Parathyroid adenoma (tissue), 2 donors: ENCODE results near the gene PRR7.
A peak's percentile ranks its signal among the peaks of the same experiment; 100 is the strongest.

ENCODE experiments used
- H2AFZ ChIP-seq: fragments of 300-600 bp; sonication (generic); one replicate; pipeline ENCODE4 v1.7.0; 2017; ENCODE audit warnings: antibody characterized with exemption, mild to moderate bottlenecking
- H3K27ac ChIP-seq: fragments of 300-600 bp; sonication (generic); one replicate; pipeline ENCODE4 v1.7.0; 2017
- H3K27me3 ChIP-seq: fragments of 300-600 bp; sonication (generic); one replicate; pipeline ENCODE4 v1.7.0; 2017; ENCODE audit warnings: low read length; ENCODE audit not compliant: control insufficient read depth, insufficient read depth
- H3K36me3 ChIP-seq: fragments of 300-600 bp; sonication (generic); one replicate; pipeline ENCODE4 v1.7.0; 2017; ENCODE audit warnings: low read length; ENCODE audit not compliant: control insufficient read depth, insufficient read depth
- H3K4me1 ChIP-seq: fragments of 300-600 bp; sonication (generic); one replicate; pipeline ENCODE4 v1.7.0; 2017; ENCODE audit warnings: control low read depth
- H3K4me2 ChIP-seq: fragments of 300-600 bp; sonication (generic); one replicate; pipeline ENCODE4 v1.7.0; 2017; ENCODE audit warnings: low read length
- H3K4me3 ChIP-seq: fragments of 300-600 bp; sonication (generic); one replicate; pipeline ENCODE4 v1.7.0; 2017; ENCODE audit warnings: low read depth, low read length
- H3K79me2 ChIP-seq: fragments of 300-600 bp; sonication (generic); one replicate; pipeline ENCODE4 v1.7.0; 2017; ENCODE audit warnings: control low read depth
- H3K9ac ChIP-seq: fragments of 300-600 bp; sonication (generic); one replicate; pipeline ENCODE4 v1.7.0; 2017; ENCODE audit warnings: mild to moderate bottlenecking
- H3K9me3 ChIP-seq: fragments of 300-600 bp; sonication (generic); one replicate; pipeline ENCODE4 v1.7.0; 2017; ENCODE audit warnings: low read length; ENCODE audit not compliant: control insufficient read depth
- TF ChIP-seq, protein P1 (sequence below): fragments of 300-600 bp; sonication (generic); IDR thresholded peaks from one replicate; pipeline ENCODE4 v1.7.0; 2017; ENCODE audit warnings: antibody characterized with exemption, mild to moderate bottlenecking
- donor health status: primary hyperparathyroidism.

The PRR7 gene

DNA sequence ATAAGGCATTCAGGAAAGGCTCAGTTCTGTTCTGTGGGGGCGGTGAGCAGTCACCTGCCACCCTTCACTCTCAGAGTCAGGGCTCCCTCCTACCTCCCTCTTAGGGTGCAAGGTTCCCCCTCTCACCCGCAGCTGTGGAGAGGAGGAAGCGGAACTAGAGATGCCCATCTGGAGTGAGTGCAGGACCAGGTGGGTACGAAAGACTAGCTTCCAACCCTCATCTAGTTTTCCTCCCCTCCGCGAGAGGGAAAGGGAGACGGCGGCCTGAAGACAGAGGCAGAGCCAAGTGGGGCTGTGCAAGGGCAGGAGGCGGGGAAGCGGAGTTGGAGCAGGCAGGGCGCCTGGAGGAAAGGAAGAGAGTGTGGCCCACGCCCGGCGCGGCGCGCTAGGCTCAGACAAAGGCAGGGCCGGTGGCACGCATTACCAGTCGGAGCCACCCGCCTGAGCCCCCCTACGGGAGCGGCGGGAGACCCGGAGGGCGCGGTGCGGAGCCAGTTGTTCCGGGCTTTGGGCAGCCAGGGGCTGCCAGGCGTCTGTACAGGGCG lies 7.3 kb downstream of the PRR7 start:
- H3K27ac ChIP-seq = peak overlapping the region; percentile 9
- peaks cover 8% of the 10 kb centered on the region for H3K4me1 ChIP-seq
- TF ChIP-seq, protein P1, sequence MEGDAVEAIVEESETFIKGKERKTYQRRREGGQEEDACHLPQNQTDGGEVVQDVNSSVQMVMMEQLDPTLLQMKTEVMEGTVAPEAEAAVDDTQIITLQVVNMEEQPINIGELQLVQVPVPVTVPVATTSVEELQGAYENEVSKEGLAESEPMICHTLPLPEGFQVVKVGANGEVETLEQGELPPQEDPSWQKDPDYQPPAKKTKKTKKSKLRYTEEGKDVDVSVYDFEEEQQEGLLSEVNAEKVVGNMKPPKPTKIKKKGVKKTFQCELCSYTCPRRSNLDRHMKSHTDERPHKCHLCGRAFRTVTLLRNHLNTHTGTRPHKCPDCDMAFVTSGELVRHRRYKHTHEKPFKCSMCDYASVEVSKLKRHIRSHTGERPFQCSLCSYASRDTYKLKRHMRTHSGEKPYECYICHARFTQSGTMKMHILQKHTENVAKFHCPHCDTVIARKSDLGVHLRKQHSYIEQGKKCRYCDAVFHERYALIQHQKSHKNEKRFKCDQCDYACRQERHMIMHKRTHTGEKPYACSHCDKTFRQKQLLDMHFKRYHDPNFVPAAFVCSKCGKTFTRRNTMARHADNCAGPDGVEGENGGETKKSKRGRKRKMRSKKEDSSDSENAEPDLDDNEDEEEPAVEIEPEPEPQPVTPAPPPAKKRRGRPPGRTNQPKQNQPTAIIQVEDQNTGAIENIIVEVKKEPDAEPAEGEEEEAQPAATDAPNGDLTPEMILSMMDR = no peak
- no peak overlapping the region for H3K4me3 ChIP-seq
- peak overlapping the region; percentile 96 for H3K4me2 ChIP-seq
- H3K9ac ChIP-seq = no peak overlapping the region
- H3K36me3 ChIP-seq = no peaks in the 10 kb centered on the region
- H2AFZ ChIP-seq = peak overlapping the region; percentile 63
- no peaks in the 10 kb centered on the region for H3K9me3 ChIP-seq
- H3K79me2 ChIP-seq = no peaks in the 10 kb centered on the region
- peaks cover 4% of the 10 kb centered on the region for H3K27me3 ChIP-seq

DNA sequence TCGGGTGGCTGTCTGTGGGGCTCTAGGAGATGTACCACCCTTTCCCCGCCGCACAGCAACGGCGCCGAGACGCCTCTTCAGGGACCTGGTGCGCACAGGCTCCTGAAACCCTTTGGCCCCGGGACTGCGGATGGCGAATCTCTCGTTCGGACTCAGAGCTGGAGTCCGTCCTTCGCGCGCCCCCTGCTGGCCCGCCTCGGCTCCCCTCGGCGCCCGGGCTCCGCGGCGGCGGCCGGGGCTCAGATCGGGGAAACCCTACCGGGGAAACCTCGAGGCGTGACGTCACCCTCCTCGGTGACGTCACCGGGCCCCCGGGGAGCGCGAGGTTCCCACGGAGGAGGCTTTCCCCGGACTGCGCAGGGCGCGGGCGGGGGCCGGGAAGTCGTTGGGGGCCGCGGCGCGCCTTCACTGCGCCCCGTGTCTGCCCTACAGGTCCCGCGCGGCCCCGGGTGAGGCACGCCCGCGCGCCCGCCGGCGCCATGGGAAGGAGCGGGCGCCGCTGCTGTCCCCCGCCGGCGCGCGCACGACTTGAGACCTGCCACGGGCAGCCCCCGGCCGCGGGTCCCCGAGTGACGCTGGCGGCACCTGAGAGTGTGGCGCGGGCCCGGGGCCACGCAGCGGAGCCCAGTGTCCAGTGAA lies 7.9 kb downstream of the PRR7 start:
- peak overlapping the region; percentile 76 for H3K27ac ChIP-seq
- H3K4me1 ChIP-seq = peaks cover 8% of the 10 kb centered on the region

GRCh38 chr5:177455036-177455660 lies 8.5 kb downstream of the PRR7 start:
- Histone ChIP-seq H3K4me3 (peak overlapping the region; percentile 60), H3K27ac (peak overlapping the region; percentile 76)

More for the DNA sequence above, 7.9 kb downstream of the PRR7 start:
- Histone ChIP-seq H3K27me3 (peaks cover 4% of the 10 kb centered on the region), H3K36me3 (no peaks in the 10 kb centered on the region), H2AFZ (peak overlapping the region; percentile 63), H3K9me3 (no peaks in the 10 kb centered on the region), H3K9ac (no peak overlapping the region), H3K4me3 (peak overlapping the region; percentile 60), H3K4me2 (peak overlapping the region; percentile 96), H3K79me2 (no peaks in the 10 kb centered on the region)
- TF ChIP-seq, protein P1 = peak; percentile 98

GRCh38 chr5:177455661-177456590 lies 9.3 kb downstream of the PRR7 start:
- H3K27ac ChIP-seq = peak overlapping the region; percentile 76
- H3K4me1 ChIP-seq = peaks cover 8% of the 10 kb centered on the region
- peak overlapping the region; percentile 60 for H3K4me3 ChIP-seq
- H3K27me3 ChIP-seq = peaks cover 4% of the 10 kb centered on the region
- TF ChIP-seq, protein P1 = peak; percentile 90
- H2AFZ ChIP-seq = peak overlapping the region; percentile 63
- H3K9me3 ChIP-seq = no peaks in the 10 kb centered on the region
- no peak overlapping the region for H3K9ac ChIP-seq
- H3K36me3 ChIP-seq = no peaks in the 10 kb centered on the region
- H3K79me2 ChIP-seq = no peaks in the 10 kb centered on the region
- peak overlapping the region; percentile 96 for H3K4me2 ChIP-seq

More at GRCh38 chr5:177455036-177455660, 8.5 kb downstream of the PRR7 start:
- H3K36me3 ChIP-seq = no peaks in the 10 kb centered on the region
- H3K4me2 ChIP-seq = peak overlapping the region; percentile 96
- H3K9ac ChIP-seq = no peak overlapping the region
- no peaks in the 10 kb centered on the region for H3K79me2 ChIP-seq
- peaks cover 4% of the 10 kb centered on the region for H3K27me3 ChIP-seq
- H2AFZ ChIP-seq = peak overlapping the region; percentile 63
- H3K9me3 ChIP-seq = no peaks in the 10 kb centered on the region
- H3K4me1 ChIP-seq = peaks cover 8% of the 10 kb centered on the region
- TF ChIP-seq, protein P1 = peak; percentile 90
